Brain microvascular endothelial cell (primary cell): ENCODE data around the gene IMMP2L.

Experiments
- DNase-seq: peaks from one replicate; pipeline ENCODE4 v3.0.0-alpha.2; 2020
- H3K27ac ChIP-seq: fragments of 250-450 bp; sonication (Bioruptor Pico); 2 replicates; pipeline ENCODE4 v1.5.1; 2020; ENCODE audit warnings: mild to moderate bottlenecking, moderate library complexity
- H3K27me3 ChIP-seq: fragments of 250-450 bp; sonication (Bioruptor Pico); replicated peaks from 2 replicates; pipeline ENCODE4 v1.5.1; 2020; ENCODE audit warnings: mild to moderate bottlenecking
- H3K36me3 ChIP-seq: fragments of 250-450 bp; sonication (Bioruptor Pico); replicated peaks from 2 replicates; pipeline ENCODE4 v1.5.1; 2020; ENCODE audit warnings: mild to moderate bottlenecking
- H3K4me3 ChIP-seq: 2 replicates; pipeline ENCODE4 v1.5.1; 2011; ENCODE audit warnings: low read depth, mild to moderate bottlenecking, control low read depth, low read length, moderate library complexity
- in situ Hi-C: cut with HindIII; loops from 2 replicates; pipeline ENCODE4 v1.10.0; 2017; ENCODE audit warnings: low sequenced_read_pairs, low pct_ligation_motif_present
- TF ChIP-seq, protein P1 (sequence below): IDR thresholded peaks from 2 replicates; pipeline ENCODE4 v1.5.1; 2011; ENCODE audit warnings: low read depth, mild to moderate bottlenecking, moderate library complexity, low read length, control low read depth, inconsistent platforms; ENCODE audit errors: missing control alignments

The IMMP2L gene

DNA sequence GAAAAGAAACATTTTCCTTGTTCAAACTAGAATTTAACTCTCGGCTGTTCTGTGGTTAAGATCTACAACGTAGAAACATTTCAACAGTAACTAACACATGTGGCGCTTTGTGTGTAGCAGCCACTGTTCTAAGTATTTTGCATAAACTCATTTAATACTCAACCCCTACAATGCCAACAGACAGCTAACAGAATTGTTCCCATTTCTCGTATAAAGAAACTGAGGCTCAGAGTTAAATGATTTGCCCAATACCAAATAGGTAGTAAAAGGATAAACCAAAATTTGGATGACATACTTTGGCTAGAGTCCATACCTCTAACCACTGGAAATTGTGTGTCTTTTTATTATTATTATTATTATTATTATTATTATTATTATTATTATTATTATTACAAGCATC is 543.8 kb downstream of the IMMP2L start:
- DNase-seq = no peak
- no peak overlapping the region for H3K4me3 ChIP-seq
- no peaks in the 10 kb centered on the region for H3K36me3 ChIP-seq
- H3K27me3 ChIP-seq = no peaks in the 10 kb centered on the region
- in situ Hi-C loops = no loop called here
- TF ChIP-seq, protein P1, sequence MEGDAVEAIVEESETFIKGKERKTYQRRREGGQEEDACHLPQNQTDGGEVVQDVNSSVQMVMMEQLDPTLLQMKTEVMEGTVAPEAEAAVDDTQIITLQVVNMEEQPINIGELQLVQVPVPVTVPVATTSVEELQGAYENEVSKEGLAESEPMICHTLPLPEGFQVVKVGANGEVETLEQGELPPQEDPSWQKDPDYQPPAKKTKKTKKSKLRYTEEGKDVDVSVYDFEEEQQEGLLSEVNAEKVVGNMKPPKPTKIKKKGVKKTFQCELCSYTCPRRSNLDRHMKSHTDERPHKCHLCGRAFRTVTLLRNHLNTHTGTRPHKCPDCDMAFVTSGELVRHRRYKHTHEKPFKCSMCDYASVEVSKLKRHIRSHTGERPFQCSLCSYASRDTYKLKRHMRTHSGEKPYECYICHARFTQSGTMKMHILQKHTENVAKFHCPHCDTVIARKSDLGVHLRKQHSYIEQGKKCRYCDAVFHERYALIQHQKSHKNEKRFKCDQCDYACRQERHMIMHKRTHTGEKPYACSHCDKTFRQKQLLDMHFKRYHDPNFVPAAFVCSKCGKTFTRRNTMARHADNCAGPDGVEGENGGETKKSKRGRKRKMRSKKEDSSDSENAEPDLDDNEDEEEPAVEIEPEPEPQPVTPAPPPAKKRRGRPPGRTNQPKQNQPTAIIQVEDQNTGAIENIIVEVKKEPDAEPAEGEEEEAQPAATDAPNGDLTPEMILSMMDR = no peak
- H3K27ac ChIP-seq = no peak overlapping the region

DNA sequence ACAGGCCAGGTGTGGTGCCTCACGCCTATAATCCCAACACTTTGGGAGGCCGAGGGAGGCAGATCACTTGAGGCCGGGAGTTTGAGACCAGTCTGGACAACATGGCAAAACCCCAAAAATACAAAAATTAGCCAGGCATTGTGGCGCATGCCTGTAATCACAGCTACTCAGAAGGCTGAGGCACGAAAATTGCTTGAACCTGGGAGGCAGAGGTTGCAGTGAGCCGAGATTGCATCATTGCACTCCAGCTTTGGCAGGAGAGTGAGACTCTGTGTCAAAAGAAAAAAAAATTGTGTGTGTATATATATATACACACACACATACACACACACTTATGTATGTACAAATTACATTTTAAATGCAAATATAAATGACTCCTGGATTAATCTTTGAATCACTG is 548.2 kb downstream of the IMMP2L start:
- in situ Hi-C loops = no loop called here
- TF ChIP-seq, protein P1 = no peak

DNA sequence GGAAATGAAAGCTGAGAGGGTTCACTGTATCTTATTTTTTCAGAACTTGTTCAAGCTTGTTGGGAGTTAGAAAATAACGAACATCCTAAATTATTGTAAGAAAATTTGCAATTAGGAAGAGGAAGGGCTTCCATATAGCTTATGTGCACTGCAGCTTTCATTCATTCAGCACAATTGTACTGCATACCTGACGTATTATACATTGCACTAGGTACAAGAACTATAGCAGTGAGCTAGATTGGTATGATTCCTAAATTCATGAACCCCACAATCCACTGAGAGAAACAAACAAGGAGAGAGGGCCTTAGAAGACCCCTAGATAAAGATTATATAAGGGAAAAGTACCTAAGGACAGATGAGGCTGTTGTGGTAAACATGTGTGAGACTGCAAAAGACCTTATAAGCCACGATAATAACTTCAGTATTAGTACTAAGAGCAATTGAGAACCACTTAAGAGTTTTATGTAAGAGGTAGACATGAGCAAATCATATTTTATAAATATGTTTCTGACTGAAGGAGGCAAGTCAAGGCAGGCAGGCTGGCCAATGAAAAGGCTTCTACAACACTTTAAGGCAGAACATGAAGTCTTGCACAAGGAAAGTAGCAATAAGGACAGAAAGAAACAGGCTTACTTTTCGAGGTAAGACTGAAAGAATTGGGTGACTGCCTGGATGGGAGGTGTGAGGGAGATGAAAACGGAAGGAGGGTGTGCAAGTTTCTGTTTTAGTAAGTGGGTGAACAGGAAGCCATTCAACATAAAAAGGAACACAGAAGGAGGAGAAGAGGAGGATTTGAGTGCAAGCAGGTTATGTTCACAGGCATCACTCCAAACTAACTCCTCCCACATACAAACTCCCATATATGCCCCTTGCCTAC is 549.3 kb downstream of the IMMP2L start:
- Histone ChIP-seq H3K36me3 (no peaks in the 10 kb centered on the region), H3K27me3 (no peaks in the 10 kb centered on the region), H3K27ac (no peak overlapping the region), H3K4me3 (no peak overlapping the region)
- no peak for DNase-seq
- in situ Hi-C loops = no loop called here
- TF ChIP-seq, protein P1 = no peak

More for the DNA sequence above, 548.2 kb downstream of the IMMP2L start:
- Histone ChIP-seq H3K27me3 (no peaks in the 10 kb centered on the region), H3K36me3 (no peaks in the 10 kb centered on the region), H3K4me3 (no peak overlapping the region), H3K27ac (no peak overlapping the region)
- no peak for DNase-seq

DNA sequence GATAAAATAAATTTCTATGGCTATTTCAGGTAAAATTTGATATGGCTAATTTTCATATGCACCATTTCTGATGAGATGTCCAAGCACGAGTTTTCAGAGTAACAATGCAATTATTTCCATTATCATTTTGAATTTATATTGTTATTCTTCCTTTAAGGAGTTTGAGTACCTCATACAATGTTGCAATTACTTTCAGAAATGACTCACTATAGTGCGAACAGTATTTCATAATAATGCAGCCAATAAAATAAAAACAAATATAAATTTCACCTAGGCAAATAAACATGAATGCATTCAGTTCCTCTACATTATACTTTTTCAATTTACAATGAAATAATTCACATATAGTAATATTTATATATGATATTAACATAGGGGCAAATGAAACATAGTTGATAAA is 550.1 kb downstream of the IMMP2L start:
- TF ChIP-seq, protein P1 = no peak
- in situ Hi-C loops = no loop called here
- DNase-seq = no peak
- no peak overlapping the region for H3K4me3 ChIP-seq
- no peaks in the 10 kb centered on the region for H3K27me3 ChIP-seq
- no peaks in the 10 kb centered on the region for H3K36me3 ChIP-seq
- no peak overlapping the region for H3K27ac ChIP-seq

DNA sequence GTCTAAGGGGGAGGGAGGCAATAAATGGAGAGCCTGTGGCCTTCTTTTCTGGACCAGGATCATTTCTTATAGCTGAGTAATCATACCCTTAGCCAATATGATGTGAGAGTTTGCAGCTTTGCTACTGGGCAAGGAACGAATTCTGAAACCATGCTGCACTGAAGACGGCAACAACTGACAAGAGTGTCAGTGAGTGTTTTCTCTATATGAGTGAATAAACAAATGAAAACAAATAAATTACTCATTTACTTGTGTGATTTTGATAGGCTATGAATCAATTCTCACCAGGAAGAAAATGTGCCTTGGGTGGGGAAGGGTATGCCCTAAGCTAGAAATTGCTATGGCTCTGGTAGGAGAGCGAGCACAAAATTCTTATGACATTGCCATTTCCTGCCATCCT is 550.8 kb downstream of the IMMP2L start:
- in situ Hi-C loops = no loop called here
- H3K4me3 ChIP-seq = no peak overlapping the region
- H3K36me3 ChIP-seq = no peaks in the 10 kb centered on the region
- peak; percentile 16 for DNase-seq
- TF ChIP-seq, protein P1 = no peak
- no peak overlapping the region for H3K27ac ChIP-seq
- H3K27me3 ChIP-seq = no peaks in the 10 kb centered on the region
